ENCODE results near the gene TMEM236.

TMEM236 gene

DNA sequence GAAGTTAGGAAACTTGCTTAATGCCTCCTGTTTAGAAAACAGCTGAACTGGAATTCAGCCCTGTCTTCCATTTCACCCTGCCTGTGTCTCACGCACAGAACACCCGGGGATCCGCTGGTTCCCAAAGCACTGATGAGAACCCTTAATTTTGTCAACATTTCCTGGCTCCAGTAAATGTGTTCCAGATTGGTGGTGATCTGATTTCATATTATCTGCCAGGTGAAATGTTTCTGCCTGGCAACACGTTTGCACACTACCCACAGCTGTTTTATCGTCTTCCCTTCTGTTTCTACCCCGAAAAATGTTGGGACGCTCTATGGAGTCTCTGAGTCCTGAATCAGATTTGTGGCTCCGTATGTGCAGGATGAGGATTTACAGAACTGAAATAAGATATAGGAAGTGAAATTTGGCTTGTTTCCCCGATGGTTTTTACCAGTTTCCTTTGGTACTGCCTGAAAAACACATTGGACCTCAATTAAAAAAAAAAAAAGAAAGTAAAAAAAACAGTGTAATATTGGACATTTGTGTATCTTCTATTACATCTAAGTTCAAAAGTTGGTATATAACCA lies 86.2 kb downstream of the TMEM236 start:
- peaks cover 27% of the 10 kb centered on the region for H3K4me1 ChIP-seq
- no peaks in the 10 kb centered on the region for H3K36me3 ChIP-seq
- no peaks in the 10 kb centered on the region for H3K27me3 ChIP-seq
- TF ChIP-seq Cebpa-rat (IDR thresholded peaks at IDR 0.05): no peak
- H3K9ac ChIP-seq: no peak overlapping the region
- H3K4me2 ChIP-seq: peak overlapping the region; percentile 69
- H3K4me3 ChIP-seq: no peak overlapping the region
- H4K20me1 ChIP-seq: no peaks in the 10 kb centered on the region
- H3K9me3 ChIP-seq: no peaks in the 10 kb centered on the region
- peak overlapping the region; percentile 40; the same call in 1 of the 2 replicates for H3K27ac ChIP-seq

DNA sequence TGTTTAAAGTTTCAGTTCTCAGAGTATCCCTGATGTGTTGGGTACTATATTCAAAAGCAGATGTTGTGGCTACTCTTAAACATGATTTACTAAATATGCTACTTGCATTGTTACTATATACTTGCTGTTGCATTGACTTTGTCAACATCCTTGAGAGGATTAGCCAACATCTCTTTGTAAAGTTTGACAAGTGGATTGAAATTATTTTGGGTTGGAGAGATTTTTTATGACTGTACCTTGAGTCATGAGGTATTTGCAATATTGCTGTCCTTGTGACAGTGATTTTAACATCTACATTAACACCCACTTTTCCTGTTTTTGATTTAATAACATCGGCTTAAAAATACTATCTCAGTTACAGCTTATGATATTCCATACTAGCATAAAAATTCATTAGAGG lies 89.0 kb downstream of the TMEM236 start:
- Histone ChIP-seq H3K4me3 (no peak overlapping the region), H3K9me3 (no peaks in the 10 kb centered on the region), H3K27me3 (no peaks in the 10 kb centered on the region), H3K27ac (no peak overlapping the region), H3K36me3 (no peaks in the 10 kb centered on the region), H3K4me2 (no peak overlapping the region), H3K9ac (no peak overlapping the region), H4K20me1 (no peaks in the 10 kb centered on the region), H3K4me1 (peaks cover 23% of the 10 kb centered on the region)
- TF ChIP-seq Cebpa-rat (IDR thresholded peaks at IDR 0.05): no peak

GRCh38 chr10:17842641-17843040 lies 90.6 kb downstream of the TMEM236 start:
- Histone ChIP-seq H3K36me3 (no peaks in the 10 kb centered on the region), H3K4me1 (peaks cover 23% of the 10 kb centered on the region), H3K4me3 (no peak overlapping the region)

DNA sequence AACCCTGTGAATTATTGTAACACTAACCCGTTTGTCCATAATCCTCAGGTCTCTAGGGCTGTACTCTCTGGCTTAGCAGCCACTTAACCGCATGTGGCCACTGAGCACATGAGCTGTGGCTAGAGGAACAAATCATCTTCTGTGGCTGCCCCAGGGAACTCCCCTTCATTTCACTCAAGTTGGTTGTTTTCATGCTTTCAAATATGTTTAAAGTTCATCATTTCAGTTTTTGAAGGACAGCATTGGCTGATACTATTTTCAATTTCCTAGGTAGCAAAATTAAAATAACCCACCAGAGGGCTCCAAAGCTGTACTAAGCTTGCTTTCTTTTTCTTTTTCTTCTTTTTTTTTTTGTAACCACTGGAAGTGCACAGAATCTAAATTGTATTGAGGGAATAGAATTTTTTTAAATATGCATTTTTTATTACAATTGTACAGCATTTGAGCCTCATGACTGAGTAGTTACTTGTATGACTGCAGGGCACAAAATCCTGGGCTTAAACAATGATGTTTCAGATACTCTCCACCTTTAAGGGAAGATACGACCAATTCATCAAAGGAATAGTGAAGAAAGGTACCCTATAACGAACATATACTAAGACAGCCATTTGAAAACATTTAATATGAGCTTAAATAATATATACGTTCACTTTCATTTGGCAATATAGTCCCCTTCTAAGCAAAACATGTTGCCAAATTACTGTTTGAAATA lies 95.7 kb downstream of the TMEM236 start:
- TF ChIP-seq Cebpa-rat (IDR thresholded peaks at IDR 0.05): no peak
- no peak overlapping the region for H3K4me3 ChIP-seq
- peak overlapping the region; percentile 71 for H3K4me2 ChIP-seq
- H3K27ac ChIP-seq: peak overlapping the region; percentile 55
- no peaks in the 10 kb centered on the region for H4K20me1 ChIP-seq
- H3K36me3 ChIP-seq: no peaks in the 10 kb centered on the region
- no peaks in the 10 kb centered on the region for H3K9me3 ChIP-seq
- H3K4me1 ChIP-seq: peaks cover 59% of the 10 kb centered on the region
- H3K27me3 ChIP-seq: no peaks in the 10 kb centered on the region
- peak overlapping the region; percentile 10; the same call in 1 of the 2 replicates for H3K9ac ChIP-seq

More at GRCh38 chr10:17842641-17843040, 90.6 kb downstream of the TMEM236 start:
- H3K27ac ChIP-seq: no peak overlapping the region
- H3K4me2 ChIP-seq: no peak overlapping the region
- H3K9me3 ChIP-seq: no peaks in the 10 kb centered on the region
- H4K20me1 ChIP-seq: no peaks in the 10 kb centered on the region
- H3K27me3 ChIP-seq: no peaks in the 10 kb centered on the region
- no peak for TF ChIP-seq Cebpa-rat (IDR thresholded peaks at IDR 0.05)
- H3K9ac ChIP-seq: no peak overlapping the region

DNA sequence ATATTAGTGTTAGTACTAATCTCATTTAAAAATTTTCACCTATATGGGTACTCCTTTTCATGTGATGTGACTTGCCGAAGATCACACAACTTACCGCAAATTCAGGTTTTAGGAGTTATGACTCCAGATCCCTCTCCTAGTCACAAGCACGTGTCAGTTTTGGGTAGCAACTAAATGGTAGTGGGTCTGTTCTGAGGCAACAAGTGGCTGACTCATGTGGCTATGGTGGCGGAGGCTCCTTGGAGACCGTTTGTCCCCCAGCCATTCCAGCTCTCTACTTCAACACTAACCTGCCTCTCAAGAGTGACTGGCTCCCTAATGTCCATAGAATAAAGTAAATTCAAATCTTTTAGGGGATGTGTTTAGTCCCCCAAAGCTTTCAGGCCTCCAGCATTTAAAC lies 96.6 kb downstream of the TMEM236 start:
- Histone ChIP-seq H3K9me3 (no peaks in the 10 kb centered on the region), H3K36me3 (no peaks in the 10 kb centered on the region), H3K4me2 (peak overlapping the region; percentile 71), H3K4me3 (no peak overlapping the region), H4K20me1 (no peaks in the 10 kb centered on the region), H3K27ac (peak overlapping the region; percentile 70), H3K27me3 (no peaks in the 10 kb centered on the region), H3K4me1 (peaks cover 67% of the 10 kb centered on the region), H3K9ac (0 out of 2 replicates have a peak overlapping the region, but pooled peaks have one; percentile 41)
- no peak for TF ChIP-seq Cebpa-rat (IDR thresholded peaks at IDR 0.05)
